Measurements from ENCODE around the gene IFIT2.

- TF ChIP-seq TAF1 (IDR thresholded peaks at IDR 0.05; ENCODE audit: borderline replicate concordance, low read depth, low read length), result no peak
- TF ChIP-seq POLR2A (IDR thresholded peaks at IDR 0.05; ENCODE audit: low read depth, low read length), result no peak
Observed at GRCh38 chr10:89357096-89357495, 55.2 kb downstream of the IFIT2 start.
